Stimulated activated CD8-positive, alpha-beta memory T cell treated with anti-CD3 and anti-CD28 coated beads, Interleukin-15, amount 100 ng/mL, for 1 hour (primary cell): ENCODE results near the gene ZNF841.
A peak's percentile ranks its signal among the peaks of the same experiment; 100 is the strongest.
"Not testable (repeated sequence)": the region's sequence is repeated elsewhere in the genome, so short reads cannot be mapped to it uniquely, and the experiment has no call there.

Source experiments
- DNase-seq: peaks from one replicate; pipeline ENCODE4 v3.0.0-alpha.2; 2020; ENCODE audit warnings: low read depth

The ZNF841 gene

DNA sequence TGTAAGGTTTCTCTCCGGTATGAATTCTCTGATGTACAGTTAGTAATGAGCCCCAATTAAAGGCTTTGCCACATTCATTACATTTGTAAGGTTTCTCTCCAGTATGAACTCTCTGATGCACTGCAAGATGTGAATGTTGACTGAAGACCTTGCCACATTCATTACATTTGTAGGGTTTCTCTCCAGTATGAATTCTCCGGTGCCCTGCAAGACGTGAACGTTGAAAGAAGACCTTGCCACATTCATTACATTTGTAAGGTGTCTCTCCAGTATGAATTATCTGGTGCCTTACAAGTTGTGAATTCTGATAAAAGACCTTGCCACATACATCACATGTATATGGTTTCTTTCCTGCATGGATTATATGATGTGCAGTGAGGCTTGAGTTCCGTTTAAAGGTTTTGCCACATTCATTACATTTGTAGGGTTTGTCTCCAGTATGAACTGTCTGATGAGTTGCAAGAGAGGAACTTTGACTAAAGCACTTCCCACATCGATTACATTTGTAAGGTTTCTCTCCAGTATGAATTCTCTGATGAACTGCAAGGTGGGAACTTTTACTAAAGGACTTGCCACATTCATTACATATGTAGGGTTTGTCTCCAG, 29.2 kb downstream of the ZNF841 start:
- no peak for DNase-seq

DNA sequence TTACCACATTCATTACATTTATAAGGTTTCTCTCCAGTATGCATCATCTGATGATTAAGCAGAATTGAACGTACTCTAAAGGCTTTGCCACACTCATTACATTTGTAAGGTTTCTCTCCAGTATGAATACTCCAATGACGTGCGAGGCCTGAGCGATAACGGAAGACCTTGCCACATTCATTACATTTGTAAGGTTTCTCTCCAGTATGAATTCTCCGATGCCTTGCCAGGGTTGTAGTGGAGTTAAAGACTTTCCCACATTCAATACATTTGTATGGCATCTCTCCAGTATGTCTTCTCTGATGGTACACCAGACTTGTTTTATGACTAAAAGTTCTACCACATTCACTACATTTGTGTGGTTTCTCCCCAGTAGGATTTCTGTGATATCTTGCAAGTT, 30.2 kb downstream of the ZNF841 start:
- DNase-seq: no peak

DNA sequence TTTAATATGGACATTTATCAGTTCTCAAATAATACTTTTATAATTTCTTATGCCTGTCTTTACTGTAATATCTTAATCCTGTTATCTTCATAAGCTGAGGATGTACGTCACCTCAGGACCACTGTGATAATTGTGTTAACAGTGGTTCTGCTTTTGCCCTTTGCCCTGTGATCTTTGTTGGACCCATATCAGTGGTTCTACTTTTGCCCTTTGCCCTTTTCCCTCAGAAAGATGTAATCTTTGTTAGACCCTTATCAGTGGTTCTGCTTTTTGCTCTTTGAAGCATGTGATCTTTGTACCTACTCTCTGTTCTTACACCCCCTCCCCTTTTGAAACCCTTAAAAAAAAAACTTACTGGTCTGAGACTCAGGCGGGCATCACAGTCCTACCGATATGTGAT, 39.1 kb downstream of the ZNF841 start:
- DNase-seq: not testable (repeated sequence)

DNA sequence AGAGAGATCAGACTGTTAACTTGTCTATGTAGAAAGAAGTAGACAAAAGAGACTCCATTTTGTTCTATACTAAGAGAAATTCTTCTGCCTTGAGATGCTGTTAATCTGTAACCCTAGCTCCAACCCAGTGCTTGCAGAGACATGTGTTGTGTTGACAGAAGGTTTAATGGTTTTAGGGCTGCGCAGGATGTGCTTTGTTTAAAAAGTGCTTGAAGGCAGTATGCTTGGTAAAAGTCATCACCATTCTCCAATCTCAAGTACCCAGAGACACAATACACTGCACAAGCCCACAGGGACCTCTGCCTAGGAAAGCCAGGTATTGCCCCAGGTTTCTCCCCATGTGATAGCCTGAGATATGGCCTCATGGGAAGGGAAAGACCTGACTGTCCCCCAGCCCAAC, 43.8 kb downstream of the ZNF841 start:
- DNase-seq: not testable (repeated sequence)

DNA sequence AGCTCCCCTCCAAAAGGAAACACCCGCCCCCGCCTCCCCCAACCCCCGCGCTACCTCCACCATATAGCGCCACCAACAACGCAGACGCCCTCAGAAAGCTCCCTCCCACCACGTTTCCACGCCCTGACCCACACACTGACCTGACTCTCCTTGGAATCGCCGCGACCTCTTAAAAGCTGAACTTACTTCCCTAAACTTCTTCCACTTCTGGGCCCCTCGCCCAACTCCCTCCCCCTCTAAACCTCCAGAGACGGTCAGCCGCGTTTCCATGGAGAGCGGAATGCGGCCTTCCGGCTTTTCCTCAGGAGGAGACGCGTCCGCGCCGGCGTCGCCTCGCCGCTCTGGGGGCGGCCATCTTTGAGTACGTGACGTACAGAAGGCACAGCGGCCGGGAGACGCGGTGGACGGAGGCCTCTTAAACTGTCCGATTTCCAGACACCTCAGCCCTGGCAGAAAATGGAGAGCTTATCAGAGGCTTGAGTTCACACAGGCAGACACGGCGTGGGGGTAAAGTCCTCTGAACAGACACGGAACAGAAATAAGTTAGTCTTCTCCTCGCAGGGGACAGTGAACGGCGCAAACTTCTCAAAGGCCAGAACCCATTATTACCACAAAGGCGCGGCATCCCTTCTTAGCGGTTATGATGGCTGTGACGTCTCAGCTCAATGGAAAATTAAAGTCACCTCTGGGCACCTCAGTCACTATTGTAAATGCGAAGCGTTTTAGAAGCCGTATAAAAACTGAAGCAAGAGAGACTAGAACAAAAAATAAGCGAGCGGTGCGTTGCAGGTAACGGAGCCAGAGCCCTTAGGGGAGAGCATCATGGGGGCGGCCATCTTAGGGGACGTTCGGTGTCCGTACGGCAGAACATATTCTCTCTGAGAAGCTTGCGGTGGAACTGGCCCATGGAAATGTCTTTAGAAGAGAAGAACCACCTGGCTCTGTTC, 46.7 kb downstream of the ZNF841 start, which contains the start of gene ZNF432:
Gene ZNF432, minus strand, starts transcription at position 284 of the 947 bp plus-strand sequence. CDS start 1,970 bp downstream, outside the sequence.
- peak; percentile 68 for DNase-seq

DNA sequence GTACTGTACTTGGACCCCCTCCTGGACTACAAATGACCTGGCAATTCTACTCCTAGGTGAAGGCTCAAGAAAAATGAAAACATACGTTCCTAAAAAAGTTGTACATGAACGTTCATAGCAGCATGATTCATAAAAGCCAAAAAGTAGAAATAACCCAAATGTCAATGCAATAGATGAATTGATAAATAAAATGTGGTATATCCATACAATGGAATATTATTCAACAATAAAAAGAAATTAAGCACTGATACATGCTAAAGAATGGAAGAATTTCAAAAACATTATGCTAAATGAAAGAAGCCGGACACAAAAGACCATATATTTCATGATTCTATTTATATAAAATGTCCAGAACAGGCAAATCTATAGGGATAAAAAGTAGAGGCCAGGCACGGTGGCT, 56.4 kb downstream of the ZNF841 start:
- no peak for DNase-seq

DNA sequence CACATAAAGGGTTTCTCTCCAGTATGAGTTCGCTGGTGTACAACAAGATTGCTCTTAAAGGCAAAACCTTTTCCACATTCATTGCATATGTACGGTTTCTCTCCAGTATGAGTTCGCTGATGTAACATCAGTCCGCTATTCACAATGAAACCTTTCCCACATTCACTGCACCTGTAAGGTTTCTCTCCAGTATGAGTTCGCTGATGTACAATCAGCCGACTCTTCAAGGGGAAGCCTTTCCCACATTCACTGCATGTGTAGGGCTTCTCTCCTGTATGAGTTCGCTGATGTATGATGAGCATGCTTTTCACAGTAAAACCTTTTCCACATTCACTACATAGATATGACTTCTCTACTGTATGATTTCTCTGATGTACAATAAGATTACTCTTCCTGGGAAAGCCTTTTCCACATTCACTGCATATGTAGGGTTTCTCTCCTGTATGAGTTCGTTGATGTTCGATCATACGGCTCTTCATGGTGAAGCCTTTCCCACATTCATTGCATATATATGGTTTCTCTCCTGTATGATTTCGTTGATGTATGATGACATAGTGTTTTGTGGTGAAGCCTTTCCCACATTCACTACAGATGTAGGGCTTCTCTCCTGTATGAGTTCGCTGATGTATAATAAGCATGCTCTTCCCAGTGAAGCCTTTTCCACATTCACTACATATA, 61.4 kb downstream of the ZNF841 start:
- no peak for DNase-seq

DNA sequence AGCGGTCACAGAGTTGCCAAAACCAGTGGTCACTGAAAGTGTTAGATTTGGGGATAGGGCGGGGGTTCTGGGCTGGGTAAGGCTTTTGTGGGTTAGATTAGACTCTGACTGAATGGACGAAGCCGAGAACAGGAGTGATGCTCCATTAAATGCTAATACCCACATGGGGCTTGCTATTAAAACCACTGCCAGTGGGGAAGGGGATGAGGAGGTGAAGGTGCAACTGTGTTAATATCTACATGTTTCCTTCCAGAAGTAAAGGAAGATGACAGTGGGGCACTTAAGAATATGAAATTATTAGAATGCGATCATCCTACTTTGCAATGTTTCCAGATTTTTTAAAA, 66.8 kb downstream of the ZNF841 start:
- DNase-seq: no peak

DNA sequence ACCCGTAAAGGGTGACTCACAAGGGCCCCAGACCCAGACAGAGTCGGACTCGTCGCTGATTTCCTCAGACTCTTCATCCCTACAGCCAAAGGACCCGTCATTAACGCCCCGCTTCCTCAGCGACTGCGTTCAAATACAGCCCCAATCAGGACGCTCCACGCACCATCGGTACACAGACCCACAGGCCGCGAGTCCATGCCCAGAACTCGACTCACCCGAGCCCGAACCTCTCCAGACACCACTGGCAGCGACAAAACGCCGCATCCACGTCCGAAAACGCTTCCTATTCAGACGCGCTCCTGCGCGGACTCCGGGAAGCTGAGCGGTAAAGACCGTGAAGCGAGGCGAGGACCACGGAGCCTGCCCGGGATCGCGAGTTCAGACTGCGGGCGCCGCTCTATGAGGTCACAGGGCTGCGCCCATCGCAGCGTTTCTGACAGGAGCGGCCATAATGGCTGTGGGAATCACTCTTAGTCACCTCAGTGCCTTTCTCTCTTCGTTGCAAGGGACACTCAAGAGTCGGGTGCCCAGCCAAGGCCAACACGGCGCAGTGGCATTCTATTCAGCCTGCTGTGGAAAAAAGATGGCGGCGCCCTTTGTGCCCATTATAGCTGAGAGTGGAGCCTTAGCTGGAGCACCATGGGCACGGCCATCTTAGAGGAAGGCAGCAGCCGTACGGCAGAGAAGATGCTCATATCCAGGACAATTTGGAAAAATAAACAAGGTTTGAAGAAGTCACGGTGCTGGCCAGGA, 67.4 kb downstream of the ZNF841 start, which contains the start of gene ZNF614:
Gene ZNF614, minus strand, starts transcription at position 353 of the 753 bp plus-strand sequence. CDS start 2,634 bp downstream, outside the sequence.
- peak; percentile 74 for DNase-seq

DNA sequence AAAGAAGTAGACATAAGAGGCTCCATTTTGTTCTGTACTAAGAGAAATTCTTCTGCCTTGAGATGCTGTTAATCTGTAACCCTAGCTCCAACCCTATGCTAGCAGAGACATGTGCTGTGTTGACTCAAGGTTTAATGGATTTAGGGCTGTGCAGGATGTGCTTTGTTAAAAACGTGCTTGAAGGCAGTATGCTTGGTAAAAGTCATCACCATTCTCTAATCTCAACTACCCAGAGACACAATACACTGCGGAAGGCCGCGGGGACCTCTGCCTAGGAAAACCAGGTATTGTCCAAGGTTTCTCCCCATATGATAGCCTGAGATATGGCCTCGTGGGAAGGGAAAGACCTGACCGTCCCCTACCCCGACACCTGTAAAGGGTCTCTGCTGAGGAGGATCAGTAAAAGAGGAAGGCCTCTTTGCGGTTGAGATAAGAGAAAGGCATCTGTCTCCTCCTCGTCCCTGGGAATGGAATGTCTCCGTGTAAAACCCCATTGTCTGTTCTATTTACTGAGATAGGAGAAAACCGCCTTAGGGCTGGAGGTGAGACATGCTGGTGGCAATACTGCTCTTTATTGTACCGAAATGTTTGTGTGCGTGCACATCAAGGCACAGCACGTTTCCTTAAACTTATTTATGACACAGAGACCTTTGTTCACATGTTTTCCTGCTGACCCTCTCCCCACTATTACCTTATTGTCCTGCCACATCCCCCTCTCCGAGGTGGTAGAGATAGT, 69.1 kb downstream of the ZNF841 start:
- not testable (repeated sequence) for DNase-seq

DNA sequence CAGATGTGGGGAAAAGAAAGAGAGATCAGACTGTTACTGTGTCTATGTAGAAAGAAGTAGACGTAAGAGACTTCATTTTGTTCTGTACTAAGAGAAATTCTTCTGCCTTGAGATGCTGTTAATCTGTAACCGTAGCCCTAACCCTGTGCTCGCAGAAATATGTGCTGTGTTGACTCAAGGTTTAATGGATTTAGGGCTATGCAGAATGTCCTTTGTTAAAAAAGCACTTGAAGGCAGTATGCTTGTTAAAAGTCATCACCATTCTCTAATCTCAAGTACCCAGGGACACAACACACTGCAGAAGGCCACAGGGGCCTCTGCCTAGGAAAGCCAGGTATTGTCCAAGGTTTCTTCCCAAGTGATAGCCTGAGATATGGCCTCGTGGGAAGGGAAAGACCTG, 71.1 kb downstream of the ZNF841 start:
- DNase-seq: not testable (repeated sequence)

DNA sequence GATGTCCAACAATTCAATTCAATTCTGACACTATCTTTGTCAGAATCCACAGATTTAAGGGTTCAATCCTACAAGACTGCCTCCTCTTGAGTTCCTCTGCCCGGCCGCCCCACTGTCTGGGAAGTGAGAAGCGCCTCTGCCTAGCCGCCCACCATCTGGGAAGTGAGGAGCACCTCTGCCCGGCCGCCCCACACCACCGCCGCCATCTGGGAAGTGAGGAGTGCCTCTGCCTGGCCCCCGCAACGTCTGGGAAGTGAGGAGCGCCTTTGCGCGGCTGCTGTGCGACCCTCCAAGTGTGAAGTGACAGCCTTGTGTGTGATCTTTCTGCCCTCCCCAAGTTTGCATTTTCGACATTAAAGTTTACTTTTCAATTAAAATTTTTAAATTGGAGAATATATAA, 73.4 kb downstream of the ZNF841 start:
- DNase-seq: no peak

DNA sequence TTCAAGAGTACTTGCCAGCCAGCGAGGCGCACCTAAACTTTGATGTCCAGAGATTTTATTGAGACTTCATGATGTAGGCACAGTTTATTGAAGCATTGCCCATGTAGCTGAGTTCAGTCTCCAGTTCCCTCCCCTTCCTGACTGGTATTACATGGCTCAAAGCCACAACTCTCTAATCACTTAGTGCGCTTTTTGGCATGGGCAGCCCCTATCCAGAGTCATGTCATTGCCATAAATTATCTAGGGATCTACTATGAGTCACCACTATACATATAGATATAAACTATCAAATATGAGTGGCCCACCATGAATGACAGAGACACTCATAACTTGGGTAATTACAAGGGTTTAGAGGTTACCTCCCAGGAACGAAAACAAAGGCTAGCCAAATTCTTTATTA, 75.1 kb downstream of the ZNF841 start:
- no peak for DNase-seq
